ENCODE data around the gene RSBN1L. TPM values are rescaled to one million over a fixed set of nuclear protein-coding genes. Genes with fewer than 3 reads are reported as not detected.

The RSBN1L gene
- total RNA-seq, 1 donor from 2014 or later = 10.4 TPM

DNA sequence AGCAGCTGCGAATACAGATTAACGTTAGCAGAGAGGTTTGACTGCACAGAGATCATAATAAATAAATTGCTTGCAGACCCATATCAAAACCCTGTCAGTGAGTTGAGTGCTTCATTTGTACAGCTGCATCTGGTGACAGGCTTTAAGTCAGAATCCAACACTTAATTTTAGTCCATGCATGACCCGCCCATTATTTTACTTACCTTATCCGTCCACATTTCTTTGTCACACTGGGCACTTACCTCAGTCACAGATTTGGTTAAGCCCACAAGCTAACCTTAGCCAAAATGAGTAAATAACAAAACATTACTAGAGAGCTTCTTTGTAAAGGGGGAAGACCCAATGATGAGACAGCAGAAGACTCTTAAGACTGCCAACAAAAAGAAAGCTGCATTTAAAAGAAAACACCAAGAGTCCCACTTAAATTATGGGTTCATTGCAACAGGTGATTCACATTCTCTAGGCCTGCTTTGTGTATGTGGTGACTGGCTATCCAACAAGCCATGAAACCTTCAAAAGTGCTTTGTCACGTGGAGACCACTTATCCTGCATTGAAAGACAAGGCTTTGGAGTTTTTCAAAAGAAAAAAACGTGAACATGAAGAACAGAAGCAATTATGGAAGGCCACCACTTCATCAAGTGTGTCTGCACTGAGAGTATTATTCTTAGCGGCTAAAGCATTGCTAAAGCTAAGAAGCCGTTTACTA, 134.5 kb downstream of the RSBN1L start:
- Mint-ChIP-seq H3K9me3 (ENCODE audit: low read depth) (peaks cover 7% of the 10 kb centered on the region), H3K36me3 (ENCODE audit: low read depth) (peaks cover 2% of the 10 kb centered on the region), H3K4me1 (ENCODE audit: low read depth) (peaks cover 24% of the 10 kb centered on the region), H3K4me3 (ENCODE audit: unreplicated experiment) (no peak overlapping the region), H3K27me3 (ENCODE audit: low read depth) (no peaks in the 10 kb centered on the region), H3K27ac (ENCODE audit: unreplicated experiment) (no peak overlapping the region)
- no peak for DNase-seq (ENCODE audit: low spot score)
- TF ChIP-seq, protein P1, sequence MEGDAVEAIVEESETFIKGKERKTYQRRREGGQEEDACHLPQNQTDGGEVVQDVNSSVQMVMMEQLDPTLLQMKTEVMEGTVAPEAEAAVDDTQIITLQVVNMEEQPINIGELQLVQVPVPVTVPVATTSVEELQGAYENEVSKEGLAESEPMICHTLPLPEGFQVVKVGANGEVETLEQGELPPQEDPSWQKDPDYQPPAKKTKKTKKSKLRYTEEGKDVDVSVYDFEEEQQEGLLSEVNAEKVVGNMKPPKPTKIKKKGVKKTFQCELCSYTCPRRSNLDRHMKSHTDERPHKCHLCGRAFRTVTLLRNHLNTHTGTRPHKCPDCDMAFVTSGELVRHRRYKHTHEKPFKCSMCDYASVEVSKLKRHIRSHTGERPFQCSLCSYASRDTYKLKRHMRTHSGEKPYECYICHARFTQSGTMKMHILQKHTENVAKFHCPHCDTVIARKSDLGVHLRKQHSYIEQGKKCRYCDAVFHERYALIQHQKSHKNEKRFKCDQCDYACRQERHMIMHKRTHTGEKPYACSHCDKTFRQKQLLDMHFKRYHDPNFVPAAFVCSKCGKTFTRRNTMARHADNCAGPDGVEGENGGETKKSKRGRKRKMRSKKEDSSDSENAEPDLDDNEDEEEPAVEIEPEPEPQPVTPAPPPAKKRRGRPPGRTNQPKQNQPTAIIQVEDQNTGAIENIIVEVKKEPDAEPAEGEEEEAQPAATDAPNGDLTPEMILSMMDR (IDR thresholded peaks at IDR 0.05) = no peak

DNA sequence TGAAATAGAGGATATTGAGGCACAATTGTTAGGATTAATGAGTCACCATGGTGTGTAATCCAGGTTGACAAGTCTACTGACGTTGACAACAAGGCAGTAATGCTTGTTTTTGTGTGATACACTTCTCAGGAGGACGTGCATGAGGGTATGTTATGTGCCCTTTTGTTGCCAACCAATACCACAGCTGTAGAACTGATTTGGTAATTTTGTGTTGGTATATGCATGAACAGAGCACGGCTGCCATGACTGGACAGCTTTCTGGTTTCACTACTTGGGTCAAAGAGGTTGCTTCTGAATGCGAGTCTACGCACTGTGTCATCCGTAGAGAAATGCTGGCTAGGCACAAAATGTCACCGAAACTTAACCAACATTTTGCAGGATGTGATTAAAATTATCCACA, 135.2 kb downstream of the RSBN1L start:
- TF ChIP-seq, protein P1 (IDR thresholded peaks at IDR 0.05) = no peak
- peaks cover 5% of the 10 kb centered on the region for H3K9me3 Mint-ChIP-seq (ENCODE audit: low read depth)
- no peaks in the 10 kb centered on the region for H3K27me3 Mint-ChIP-seq (ENCODE audit: low read depth)
- DNase-seq (ENCODE audit: low spot score) = no peak
- no peaks in the 10 kb centered on the region for H3K36me3 Mint-ChIP-seq (ENCODE audit: low read depth)
- no peak overlapping the region for H3K4me3 Mint-ChIP-seq (ENCODE audit: unreplicated experiment)
- H3K4me1 Mint-ChIP-seq (ENCODE audit: low read depth) = peaks cover 24% of the 10 kb centered on the region
- no peak overlapping the region for H3K27ac Mint-ChIP-seq (ENCODE audit: unreplicated experiment)

DNA sequence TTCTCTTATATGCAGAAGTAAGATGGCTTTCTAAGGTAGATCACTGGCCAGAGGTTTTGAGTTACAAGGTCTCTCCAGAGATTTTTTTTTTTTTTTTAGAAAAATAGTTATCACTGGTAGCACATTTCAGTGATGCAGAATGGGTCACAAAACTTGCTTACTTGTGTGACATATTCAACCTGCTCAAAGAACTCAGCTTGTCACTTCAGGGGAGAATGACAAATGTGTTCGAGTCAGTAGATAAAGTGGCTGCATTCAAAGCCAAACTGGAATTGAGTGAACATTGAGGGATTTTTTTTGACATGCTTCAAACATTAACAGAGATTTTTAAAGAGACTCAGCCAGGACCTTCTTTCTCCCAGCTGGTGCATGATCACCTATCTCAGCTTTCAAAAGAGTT, 135.7 kb downstream of the RSBN1L start:
- Mint-ChIP-seq H3K27ac (ENCODE audit: unreplicated experiment) (no peak overlapping the region), H3K4me3 (ENCODE audit: unreplicated experiment) (no peak overlapping the region), H3K9me3 (ENCODE audit: low read depth) (peaks cover 2% of the 10 kb centered on the region), H3K36me3 (ENCODE audit: low read depth) (no peaks in the 10 kb centered on the region), H3K4me1 (ENCODE audit: low read depth) (peaks cover 24% of the 10 kb centered on the region), H3K27me3 (ENCODE audit: low read depth) (no peaks in the 10 kb centered on the region)
- TF ChIP-seq, protein P1 (IDR thresholded peaks at IDR 0.05) = no peak
- DNase-seq (ENCODE audit: low spot score) = no peak

Other genes starting within 250 kb of the RSBN1L start
- 68.2 to 72.0 TPM (median 69.3 TPM) in 3 replicates for gene PTPN12, start 159.2 kb upstream of the RSBN1L start, total RNA-seq
- gene TMEM60, start 102.0 kb downstream of the RSBN1L start, total RNA-seq = 15.3 to 16.6 TPM (median 15.5 TPM) in 3 replicates
- gene PHTF2, start 102.3 kb downstream of the RSBN1L start, total RNA-seq = 49.7 to 56.1 TPM (median 52.6 TPM) in 3 replicates